ENCODE results near the gene ZMYM4. TPM values are rescaled to one million over a fixed set of nuclear protein-coding genes. Genes with fewer than 3 reads are reported as not detected.
"Not testable (repeated sequence)": the region's sequence is repeated elsewhere in the genome, so short reads cannot be mapped to it uniquely, and the experiment has no call there.

The ZMYM4 gene
- total RNA-seq, 1 donor from 2014 or later: 58.4 TPM

DNA sequence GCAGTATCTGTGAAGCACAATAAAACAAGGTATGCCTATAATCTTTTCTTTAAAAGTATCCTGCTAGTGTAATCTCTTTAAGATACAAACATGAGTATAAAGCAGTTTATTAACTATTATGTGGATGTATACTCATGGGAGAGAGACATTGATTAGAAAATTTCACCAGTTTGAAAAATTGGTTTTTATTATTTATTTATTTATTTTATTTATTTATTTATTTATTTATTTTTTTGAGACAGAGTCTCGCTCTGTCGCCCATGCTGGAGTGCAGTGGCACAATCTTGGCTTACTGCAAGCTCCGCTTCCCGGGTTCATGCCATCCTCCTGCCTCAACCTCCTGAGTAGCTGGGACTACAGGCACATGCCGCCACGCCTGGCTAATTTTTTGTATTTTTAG lies 111.6 kb downstream of the ZMYM4 start:
- intact Hi-C loops (cut with DNase I); DNase-seq (ENCODE audit: low spot score); ATAC-seq: not testable (repeated sequence)

GRCh38 chr1:35382107-35382506 lies 113.6 kb downstream of the ZMYM4 start:
- intact Hi-C loops (cut with DNase I): no loop called here
- DNase-seq (ENCODE audit: low spot score) (no peak), ATAC-seq (no peak)

GRCh38 chr1:35386290-35386689 lies 117.8 kb downstream of the ZMYM4 start:
- no peak for ATAC-seq
- DNase-seq (ENCODE audit: low spot score): no peak
- intact Hi-C loops (cut with DNase I): no loop called here

DNA sequence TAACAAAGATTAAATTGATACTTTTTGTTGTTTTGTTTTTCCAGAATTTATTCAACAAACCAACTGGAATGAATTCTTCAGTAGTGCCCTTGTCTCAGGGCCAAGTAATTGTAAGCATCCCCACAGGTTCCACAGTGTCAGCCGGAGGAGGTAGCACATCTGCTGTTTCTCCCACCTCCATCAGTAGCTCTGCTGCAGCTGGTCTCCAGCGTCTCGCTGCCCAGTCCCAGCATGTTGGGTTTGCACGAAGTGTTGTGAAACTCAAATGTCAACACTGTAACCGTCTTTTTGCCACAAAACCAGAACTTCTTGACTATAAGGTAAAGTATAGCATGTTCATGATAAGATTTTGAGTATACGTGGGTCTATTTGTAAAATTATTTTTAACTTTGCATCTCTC lies 118.5 kb downstream of the ZMYM4 start:
- DNase-seq (ENCODE audit: low spot score) (no peak), ATAC-seq (no peak)
- intact Hi-C loops (cut with DNase I): no loop called here

DNA sequence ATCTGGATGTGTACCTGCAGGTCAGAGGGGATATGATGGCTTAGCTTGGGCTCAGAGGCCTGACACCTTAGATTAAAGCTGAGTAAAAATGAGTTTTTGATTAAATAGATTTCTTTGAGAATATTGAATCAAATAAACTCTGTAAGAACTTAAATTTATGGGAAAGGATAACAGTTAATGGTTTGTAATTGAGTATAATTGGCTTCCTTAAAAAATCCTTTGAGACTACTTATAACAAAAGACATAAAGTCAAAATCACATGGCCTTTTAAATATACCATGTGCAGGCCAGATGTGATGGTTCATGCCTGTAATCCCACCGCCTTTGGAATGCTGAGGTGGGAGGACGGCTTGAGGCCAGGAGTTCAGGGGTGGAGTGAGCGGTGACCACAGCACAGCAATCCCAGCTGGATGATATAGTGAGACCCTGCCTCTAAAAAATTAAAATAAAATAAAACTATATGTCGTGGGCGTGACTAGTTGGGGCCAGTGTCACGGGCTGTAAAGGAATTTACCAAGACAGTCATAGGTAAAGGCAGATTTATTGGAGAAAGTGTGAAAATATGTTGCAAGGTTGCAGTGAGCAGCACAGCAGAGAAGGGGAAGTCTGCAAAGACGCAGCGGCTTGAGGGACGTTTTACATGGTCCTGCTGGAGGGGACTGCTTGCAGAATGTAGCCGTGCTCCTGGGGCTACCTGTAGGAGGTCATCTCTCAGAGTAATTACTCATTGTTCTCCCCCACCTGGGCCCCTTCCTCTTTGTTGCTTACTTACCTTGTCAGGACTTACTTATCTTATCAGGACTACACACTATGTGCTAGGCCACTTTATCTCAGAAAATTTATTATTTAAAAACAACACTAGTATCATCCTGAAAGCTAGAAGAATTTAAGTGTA lies 122.3 kb downstream of the ZMYM4 start:
- no peak for ATAC-seq
- intact Hi-C loops (cut with DNase I): no loop called here
- no peak for DNase-seq (ENCODE audit: low spot score)

GRCh38 chr1:35394386-35394785 lies 125.9 kb downstream of the ZMYM4 start:
- ATAC-seq (no peak), DNase-seq (ENCODE audit: low spot score) (no peak)
- intact Hi-C loops (cut with DNase I): no loop called here

DNA sequence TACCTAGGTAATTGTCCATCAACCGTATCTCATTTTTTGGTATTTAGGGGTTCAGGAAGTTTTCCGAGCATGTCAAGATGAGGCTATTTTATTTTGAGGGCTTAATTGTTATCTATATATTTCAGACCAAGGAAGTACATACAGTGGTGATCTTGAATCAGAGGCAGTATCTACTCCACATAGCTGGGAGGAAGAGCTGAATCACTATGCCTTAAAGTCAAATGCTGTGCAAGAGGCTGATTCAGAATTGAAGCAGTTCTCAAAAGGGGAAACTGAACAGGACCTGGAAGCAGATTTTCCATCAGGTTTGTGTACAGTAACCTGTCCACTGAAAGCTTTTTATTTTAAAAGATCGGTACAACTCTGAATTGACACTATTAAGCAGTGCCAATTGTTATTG lies 130.2 kb downstream of the ZMYM4 start:
- ATAC-seq (no peak), DNase-seq (ENCODE audit: low spot score) (no peak)
- intact Hi-C loops (cut with DNase I): no loop called here

- ATAC-seq: no peak
- no peak for DNase-seq (ENCODE audit: low spot score)
- intact Hi-C loops (cut with DNase I): no loop called here
These were observed 132.5 kb downstream of the ZMYM4 start for GRCh38 chr1:35401049-35401448.

GRCh38 chr1:35406103-35406502 lies 137.6 kb downstream of the ZMYM4 start:
- no peak for ATAC-seq
- no peak for DNase-seq (ENCODE audit: low spot score)
- intact Hi-C loops (cut with DNase I): no loop called here

DNA sequence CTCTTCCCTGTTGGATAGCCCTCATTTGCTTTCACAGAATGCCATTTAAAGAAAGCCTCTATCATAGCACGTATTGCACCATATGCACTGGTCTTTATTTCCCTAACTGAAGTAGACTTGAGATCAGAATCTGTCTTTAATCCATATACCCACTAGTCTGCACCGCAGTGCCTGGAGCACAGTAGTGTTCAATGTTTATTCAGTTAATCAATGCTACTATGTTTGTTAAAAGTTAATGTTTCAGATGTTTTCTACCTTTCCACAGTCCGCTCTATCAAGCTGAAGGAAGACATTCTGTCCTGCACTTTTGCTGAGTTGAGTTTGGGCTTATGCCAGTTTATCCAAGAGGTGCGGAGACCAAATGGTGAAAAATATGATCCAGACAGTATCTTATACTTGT lies 139.2 kb downstream of the ZMYM4 start:
- intact Hi-C loops (cut with DNase I): no loop called here
- DNase-seq (ENCODE audit: low spot score): no peak
- ATAC-seq: no peak

DNA sequence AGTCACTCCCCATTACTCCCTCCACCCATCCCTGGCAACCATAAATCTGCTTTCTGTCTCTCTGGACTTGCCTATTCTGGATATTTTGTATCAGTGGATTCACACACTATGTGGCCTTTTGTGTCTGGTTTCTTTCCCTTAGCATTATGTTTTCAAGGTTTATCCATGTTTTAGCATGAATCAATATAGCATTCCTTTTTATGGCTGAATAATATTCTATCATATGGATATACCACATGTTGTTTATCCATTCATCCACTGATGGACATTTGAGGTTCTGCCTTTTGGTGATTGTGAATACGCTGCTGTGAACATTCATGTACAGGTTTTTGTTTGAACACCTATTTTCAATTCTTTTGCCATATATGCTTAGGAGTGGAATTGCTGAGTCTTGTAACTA lies 140.4 kb downstream of the ZMYM4 start:
- no peak for ATAC-seq
- intact Hi-C loops (cut with DNase I): no loop called here
- no peak for DNase-seq (ENCODE audit: low spot score)

GRCh38 chr1:35426097-35426586 lies 157.6 kb downstream of the ZMYM4 start:
- intact Hi-C loops (cut with DNase I): no loop called here
- no peak for ATAC-seq

GRCh38 chr1:35428360-35428759 lies 159.9 kb downstream of the ZMYM4 start:
- intact Hi-C loops (cut with DNase I): no loop called here
- no peak for DNase-seq (ENCODE audit: low spot score)
- no peak for ATAC-seq

More at GRCh38 chr1:35426097-35426586, 157.6 kb downstream of the ZMYM4 start:
- DNase-seq (ENCODE audit: low spot score): no peak

DNA sequence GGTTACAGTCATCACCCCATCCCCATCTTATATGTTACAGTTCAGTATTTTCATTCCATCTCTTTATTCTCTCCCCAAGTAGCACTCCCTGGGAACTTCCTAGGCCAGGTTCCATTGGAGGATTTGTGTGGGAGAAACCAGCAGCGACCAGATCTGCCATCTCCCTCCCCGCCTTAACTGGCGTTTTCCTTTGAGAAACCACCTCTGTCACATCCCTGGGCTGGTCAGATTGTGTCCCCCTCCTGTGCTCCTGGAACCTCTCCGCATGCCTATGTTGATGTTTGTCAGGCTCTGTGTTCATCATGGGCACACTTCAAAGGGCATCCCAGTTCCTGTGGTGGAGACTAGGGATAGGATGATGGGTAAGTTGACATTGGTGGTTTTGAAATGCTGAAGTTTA lies 162.3 kb downstream of the ZMYM4 start:
- intact Hi-C loops (cut with DNase I): no loop called here
- ATAC-seq (no peak), DNase-seq (ENCODE audit: low spot score) (no peak)

- intact Hi-C loops (cut with DNase I): no loop called here
- DNase-seq (ENCODE audit: low spot score): no peak
- no peak for ATAC-seq
These were observed 162.7 kb downstream of the ZMYM4 start for GRCh38 chr1:35431173-35431599.

GRCh38 chr1:35432231-35432630 lies 163.7 kb downstream of the ZMYM4 start:
- ATAC-seq (no peak), DNase-seq (ENCODE audit: low spot score) (no peak)
- intact Hi-C loops (cut with DNase I): no loop called here

DNA sequence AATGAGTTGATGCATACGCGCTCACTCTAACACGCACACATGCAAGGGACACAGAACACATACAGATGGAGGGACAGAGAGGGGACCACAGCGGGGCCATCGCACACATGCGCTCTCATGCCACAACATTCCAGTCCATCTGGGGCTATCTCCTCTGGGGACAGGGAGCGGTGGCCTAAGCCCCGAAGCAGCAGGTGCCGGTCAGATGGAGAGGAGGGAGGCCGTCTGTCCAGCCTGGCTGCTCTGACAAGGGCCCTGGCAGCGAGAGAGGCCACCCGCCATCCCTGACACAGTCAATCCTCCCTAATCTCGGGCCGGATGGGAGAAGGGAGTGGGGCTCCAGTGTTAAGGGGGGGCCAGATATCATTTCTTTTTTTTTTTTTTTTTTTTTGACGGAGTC lies 165.2 kb downstream of the ZMYM4 start:
- intact Hi-C loops (cut with DNase I): no loop called here
- no peak for DNase-seq (ENCODE audit: low spot score)
- ATAC-seq: no peak

DNA sequence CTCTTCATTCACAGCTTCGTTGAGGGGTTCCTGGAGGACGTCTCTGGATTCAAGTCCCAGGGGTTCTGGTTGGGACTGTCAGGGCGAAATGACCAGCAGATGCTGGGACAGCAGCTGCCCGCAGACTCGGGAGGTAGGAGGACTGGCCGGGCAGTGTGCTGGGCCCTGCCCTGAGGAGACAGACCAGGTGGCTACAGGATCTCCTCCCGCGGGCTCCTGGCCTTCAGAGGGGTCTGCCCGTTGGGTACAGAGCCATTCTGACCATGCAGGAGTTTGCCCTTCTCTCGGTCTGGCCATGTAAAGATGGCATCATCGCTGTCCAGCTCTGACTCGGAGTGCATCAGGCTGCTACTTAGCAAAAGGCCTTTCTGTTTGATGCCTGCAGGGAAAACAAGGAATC lies 166.2 kb downstream of the ZMYM4 start:
- intact Hi-C loops (cut with DNase I): no loop called here
- DNase-seq (ENCODE audit: low spot score) (no peak), ATAC-seq (no peak)

DNA sequence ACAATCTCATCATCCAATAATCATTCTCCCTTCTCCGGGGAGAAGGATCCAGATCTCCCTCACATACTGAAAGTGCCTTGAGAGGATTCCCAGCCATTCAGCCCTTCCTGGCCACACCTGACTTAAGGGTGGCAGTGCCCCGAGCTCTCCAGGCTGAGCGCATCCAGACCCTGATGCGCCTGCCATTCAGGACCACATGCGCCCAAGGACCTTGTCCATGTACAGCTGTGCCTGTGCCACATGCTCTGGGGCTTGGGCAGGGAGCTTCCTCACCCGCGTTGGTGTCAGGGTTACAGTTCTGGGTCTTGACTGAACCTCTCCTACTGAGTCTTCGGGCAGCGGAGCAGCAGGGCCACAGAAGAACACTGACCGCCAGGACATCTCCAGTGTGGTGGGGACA lies 167.6 kb downstream of the ZMYM4 start:
- no peak for DNase-seq (ENCODE audit: low spot score)
- no peak for ATAC-seq
- intact Hi-C loops (cut with DNase I): no loop called here

DNA sequence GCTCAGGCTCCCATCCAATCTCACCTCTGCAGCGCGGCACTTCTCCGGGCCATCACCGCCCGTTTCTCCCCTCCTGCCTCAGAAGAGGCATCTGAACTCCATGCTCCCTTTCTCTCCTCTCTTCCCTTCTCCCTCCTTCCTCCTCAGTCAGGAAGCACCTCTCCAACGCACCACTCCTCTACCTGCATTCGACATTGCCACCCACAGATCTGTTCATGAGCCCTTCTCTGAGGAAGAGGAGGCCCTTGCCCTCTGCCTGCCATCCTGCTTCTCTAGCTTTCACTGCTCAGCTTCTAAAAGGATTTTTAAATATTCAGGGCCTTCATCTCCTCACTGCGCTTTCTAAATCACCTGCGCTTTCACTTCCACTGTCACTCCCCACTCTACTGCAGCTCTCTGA lies 168.7 kb downstream of the ZMYM4 start:
- intact Hi-C loops (cut with DNase I): no loop called here
- ATAC-seq (no peak), DNase-seq (ENCODE audit: low spot score) (no peak)

DNA sequence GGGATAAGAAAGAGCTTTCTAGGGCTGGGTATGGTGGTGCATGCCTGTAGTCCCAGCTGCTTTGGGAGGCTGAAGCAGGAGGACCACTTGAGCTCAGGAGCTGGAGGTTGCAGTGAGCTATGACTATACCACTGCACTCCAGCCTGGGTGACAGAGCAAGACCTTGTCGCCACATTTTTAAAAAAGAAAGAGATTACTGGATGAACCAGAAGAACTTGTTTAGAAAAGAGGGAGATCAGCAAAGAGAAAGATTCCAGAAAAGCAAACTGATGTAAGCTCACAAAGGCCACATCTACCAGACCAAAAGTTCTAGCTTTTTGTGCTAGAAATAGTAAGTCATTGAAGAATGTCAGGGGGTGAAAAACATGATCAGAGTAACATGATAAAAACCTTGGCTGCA lies 171.1 kb downstream of the ZMYM4 start:
- ATAC-seq: no peak
- DNase-seq (ENCODE audit: low spot score): no peak
- intact Hi-C loops (cut with DNase I): no loop called here
